IMR-90 (cell line): Measurements from ENCODE around the gene FLVCR2. TPM values are rescaled to one million over a fixed set of nuclear protein-coding genes. Genes with fewer than 3 reads are reported as not detected.
A peak's percentile ranks its signal among the peaks of the same experiment; 100 is the strongest.

Experiments used
- ATAC-seq: fragments of 200-7000 bp; cut with Tn5 transposase; 2 replicates; pipeline ENCODE4 v1.9.1; 2020; ENCODE audit warnings: low read depth, mild to moderate bottlenecking, moderate library complexity
- BruUV-seq: library from RNA; stranded (reverse); fragments of 400-500 nt; replicated peaks from 2 replicates; lab custom pipeline; 2021; lab: Mats Ljungman, UMichigan
- CTCF ChIA-PET: fragments of 300-600 bp; formaldehyde crosslinking; extraction: SDS; loops from one replicate; lab custom pipeline; 2021; ENCODE audit warnings: antibody characterized with exemption; lab: Yijun Ruan, JAX
- POLR2A ChIA-PET: fragments of 300-600 bp; sonication (Branson Sonifier 250); formaldehyde crosslinking; loops from one replicate; lab custom pipeline; 2022; ENCODE audit warnings: antibody characterized with exemption; ENCODE audit not compliant: unreplicated experiment; lab: Charles Lee
- DNase-seq: peaks from one replicate; pipeline ENCODE4 v3.0.0; 2013
- H2AFZ ChIP-seq: replicated peaks from 2 replicates; pipeline ENCODE3; 2013; ENCODE audit warnings: low read length, mild to moderate bottlenecking; ENCODE audit not compliant: poor library complexity
- H2AK5ac ChIP-seq: 2 replicates; pipeline ENCODE4 v1.6.1; 2013; ENCODE audit warnings: low read depth, low read length, inconsistent platforms
- H2AK9ac ChIP-seq: replicated peaks from 2 replicates; pipeline ENCODE3; 2013; ENCODE audit warnings: mild to moderate bottlenecking, low read depth, low read length, moderate library complexity; ENCODE audit not compliant: poor library complexity
- H2BK120ac ChIP-seq: 2 replicates; pipeline ENCODE4 v1.6.1; 2013; ENCODE audit warnings: low read depth, low read length, inconsistent platforms
- H2BK15ac ChIP-seq: 3 replicates; pipeline ENCODE4 v1.6.1; 2013; ENCODE audit warnings: low read depth, low read length, inconsistent platforms
- H2BK20ac ChIP-seq: 2 replicates; pipeline ENCODE4 v1.6.1; 2013; ENCODE audit warnings: low read depth, mild to moderate bottlenecking, inconsistent platforms, low read length, moderate library complexity
- H2BK5ac ChIP-seq: 2 replicates; pipeline ENCODE4 v1.6.1; 2013; ENCODE audit warnings: mild to moderate bottlenecking, low read depth, low read length, inconsistent platforms; ENCODE audit not compliant: poor library complexity, severe bottlenecking
- H3K14ac ChIP-seq: replicated peaks from 2 replicates; pipeline ENCODE4 v1.6.1; 2013; ENCODE audit warnings: low read depth, low read length, inconsistent platforms
- H3K18ac ChIP-seq: 2 replicates; pipeline ENCODE4 v1.6.1; 2013; ENCODE audit warnings: low read depth, low read length, control low read depth
- H3K23ac ChIP-seq: 2 replicates; pipeline ENCODE4 v1.6.1; 2013; ENCODE audit warnings: low read depth, low read length, inconsistent platforms
- H3K27ac ChIP-seq: 2 replicates; pipeline ENCODE4 v1.5.1; 2013; ENCODE audit warnings: mild to moderate bottlenecking, control low read depth, low read length; ENCODE audit not compliant: insufficient read depth
- H3K27me3 ChIP-seq: 2 replicates; pipeline ENCODE4 v1.6.1; 2013; ENCODE audit warnings: low read length; ENCODE audit not compliant: control insufficient read depth, insufficient read depth
- H3K36me3 ChIP-seq: 2 replicates; pipeline ENCODE4 v1.6.1; 2013; ENCODE audit warnings: low read length, mixed read lengths; ENCODE audit not compliant: control insufficient read depth, insufficient read depth
- H3K4ac ChIP-seq: 2 replicates; pipeline ENCODE4 v1.6.1; 2013; ENCODE audit warnings: low read depth, low read length, inconsistent platforms
- H3K4me1 ChIP-seq: 2 replicates; pipeline ENCODE4 v1.6.1; 2013; ENCODE audit warnings: low read length, mixed read lengths; ENCODE audit not compliant: control insufficient read depth, insufficient read depth
- H3K4me2 ChIP-seq: 2 replicates; pipeline ENCODE4 v1.6.1; 2013; ENCODE audit warnings: low read depth, mild to moderate bottlenecking, control low read depth, low read length, moderate library complexity
- H3K4me3 ChIP-seq: 2 replicates; pipeline ENCODE4 v1.5.1; 2013; ENCODE audit warnings: low read depth, mild to moderate bottlenecking, control low read depth, low read length, moderate library complexity; ENCODE audit not compliant: insufficient read depth
- H3K56ac ChIP-seq: 2 replicates; pipeline ENCODE4 v1.6.1; 2013; ENCODE audit warnings: low read length, inconsistent platforms; ENCODE audit not compliant: insufficient read depth; ENCODE audit errors: extremely low read depth
- H3K79me1 ChIP-seq, 2 experiments: 2 replicates each; pipeline ENCODE4 v1.6.1; 2013; ENCODE audit warnings: low read length in 2 of 2, inconsistent platforms in 1 of 2, low read depth in 1 of 2
- H3K9ac ChIP-seq: 2 replicates; pipeline ENCODE4 v1.6.1; 2013; ENCODE audit warnings: low read depth, low read length, control low read depth
- H3K9me1 ChIP-seq: 2 replicates; pipeline ENCODE4 v1.6.1; 2013; ENCODE audit warnings: low read length, inconsistent platforms; ENCODE audit not compliant: insufficient read depth
- H3K9me3 ChIP-seq: 2 replicates; pipeline ENCODE4 v1.6.1; 2013; ENCODE audit warnings: low read length; ENCODE audit not compliant: control insufficient read depth, insufficient read depth
- H4K20me1 ChIP-seq: 2 replicates; pipeline ENCODE4 v1.6.1; 2013; ENCODE audit warnings: low read length, inconsistent platforms; ENCODE audit not compliant: insufficient read depth
- H4K5ac ChIP-seq: 2 replicates; pipeline ENCODE4 v1.6.1; 2013; ENCODE audit warnings: mild to moderate bottlenecking, low read depth, low read length, control low read depth
- H4K8ac ChIP-seq, 2 experiments: 2 replicates each; pipeline ENCODE4 v1.6.1; 2013; ENCODE audit warnings: low read depth in 2 of 2, low read length in 2 of 2, control low read depth in 1 of 2, inconsistent platforms in 1 of 2
- H4K91ac ChIP-seq: 2 replicates; pipeline ENCODE4 v1.6.1; 2013; ENCODE audit warnings: low read depth, low read length, inconsistent platforms; ENCODE audit not compliant: insufficient read depth
- BHLHE40 ChIP-seq: fragments of 150-350 bp; IDR thresholded peaks from 2 replicates; pipeline ENCODE4 v1.6.1; 2016; ENCODE audit warnings: mild to moderate bottlenecking, low read depth, low read length
- CEBPB ChIP-seq: IDR thresholded peaks from 2 replicates; pipeline ENCODE4 v1.6.1; 2012; ENCODE audit warnings: low read depth, low read length, improper control_type of control experiment
- CHD1 ChIP-seq: IDR thresholded peaks from 2 replicates; pipeline ENCODE4 v1.6.1; 2012; ENCODE audit warnings: low read depth, low read length, improper control_type of control experiment
- CTCF ChIP-seq: conservative IDR thresholded peaks from 2 replicates; pipeline ENCODE4 v1.5.1; 2012; ENCODE audit warnings: mild to moderate bottlenecking, low read depth, low read length, improper control_type of control experiment
- ELK1 ChIP-seq: fragments of 150-350 bp; IDR thresholded peaks from 2 replicates; pipeline ENCODE4 v1.6.1; 2016; ENCODE audit warnings: low read depth, mild to moderate bottlenecking, low read length, moderate library complexity, borderline replicate concordance
- FOS ChIP-seq: fragments of 150-350 bp; IDR thresholded peaks from 2 replicates; pipeline ENCODE4 v1.6.1; 2016; ENCODE audit warnings: low read depth, low read length
- MAFK ChIP-seq: IDR thresholded peaks from 2 replicates; pipeline ENCODE4 v1.6.1; 2012; ENCODE audit warnings: low read depth, low read length, improper control_type of control experiment
- MAZ ChIP-seq: IDR thresholded peaks from 2 replicates; pipeline ENCODE4 v1.6.1; 2012; ENCODE audit warnings: low read depth, mild to moderate bottlenecking, low read length, improper control_type of control experiment, moderate library complexity, borderline replicate concordance
- MXI1 ChIP-seq: IDR thresholded peaks from 2 replicates; pipeline ENCODE4 v1.6.1; 2012; ENCODE audit warnings: low read depth, mild to moderate bottlenecking, low read length, moderate library complexity, borderline replicate concordance
- NFE2L2 ChIP-seq: fragments of 150-350 bp; IDR thresholded peaks from 2 replicates; pipeline ENCODE4 v1.6.1; 2016; ENCODE audit warnings: low read depth, mild to moderate bottlenecking, low read length
- POLR2A ChIP-seq: IDR thresholded peaks from 2 replicates; pipeline ENCODE4 v1.6.1; 2012; ENCODE audit warnings: mild to moderate bottlenecking, low read depth, low read length
- RAD21 ChIP-seq: IDR thresholded peaks from 2 replicates; pipeline ENCODE4 v1.6.1; 2012; ENCODE audit warnings: low read length, improper control_type of control experiment
- RCOR1 ChIP-seq: IDR thresholded peaks from 2 replicates; pipeline ENCODE4 v1.6.1; 2012; ENCODE audit warnings: mild to moderate bottlenecking, low read length, improper control_type of control experiment; ENCODE audit not compliant: insufficient replicate concordance
- RFX5 ChIP-seq: IDR thresholded peaks from 2 replicates; pipeline ENCODE4 v1.8.0; 2012; ENCODE audit warnings: low read depth, mild to moderate bottlenecking, low read length, moderate library complexity
- SMC3 ChIP-seq: fragments of 150-350 bp; IDR thresholded peaks from 2 replicates; pipeline ENCODE4 v1.6.1; 2016; ENCODE audit warnings: low read depth, mild to moderate bottlenecking, antibody characterized with exemption, low read length, moderate library complexity
- USF2 ChIP-seq: fragments of 150-350 bp; IDR thresholded peaks from 2 replicates; pipeline ENCODE4 v1.6.1; 2017; ENCODE audit warnings: mild to moderate bottlenecking, antibody characterized with exemption, low read length, low read depth
- dilution Hi-C: fragments of 300-500 bp; cut with HindIII; formaldehyde crosslinking; loops from one replicate; pipeline ENCODE4 v1.14.3; 2018; ENCODE audit warnings: low sequenced_read_pairs; ENCODE audit not compliant: unreplicated experiment
- in situ Hi-C: fragments of 300-500 bp; cut with MboI; formaldehyde crosslinking; loops from 3 replicates; pipeline ENCODE4 v1.14.3; 2019; ENCODE audit warnings: low sequenced_read_pairs, inconsistent platforms, mixed read lengths
- intact Hi-C: fragments of 100-400 bp; cut with micrococcal nuclease; formaldehyde crosslinking; loops from 2 replicates; pipeline ENCODE4 v1.10.0; 2022
- polyA plus RNA-seq, 3 experiments: library from polyadenylated mRNA; depleted of rRNA; stranded (reverse); fragments of >200 nt; gene quantifications; 2 replicates each; pipeline ENCODE4 v1.2.3, GENCODE V29; 2012; ENCODE audit warnings: low replicate concordance in 1 of 3
- total RNA-seq: library from RNA; depleted of rRNA; stranded (reverse); fragments of >200 nt; gene quantifications from 2 replicates; pipeline ENCODE4 v1.2.3, GENCODE V29; 2012

Gene FLVCR2
- total and polyA plus RNA-seq, 2 of the 4 experiments (the other 2 are of a cell fraction) = 0.94 to 1.4 TPM

- H2BK120ac ChIP-seq = peak overlapping the region; percentile 52
- H2AK9ac ChIP-seq = no peak overlapping the region
- no peak overlapping the region for H3K23ac ChIP-seq
- in situ Hi-C loops (no loop called here), intact Hi-C loops (no loop called here), dilution Hi-C loops (no loop called here)
- peaks cover 3% of the 10 kb centered on the region; the same call in 1 of the 2 replicates for H4K20me1 ChIP-seq
- H3K27ac ChIP-seq = no peak overlapping the region
- BruUV-seq = no TSS peak
- H4K8ac ChIP-seq = no peak overlapping the region
- ChIA-PET CTCF (interaction anchor here (0.9 kb wide), 1 partner anchor 67 kb away, joined by 3 read pairs; no protein-coding TSS in a partner anchor), POLR2A (no interaction called here)
- TF ChIP-seq MXI1 = no peak
- TF ChIP-seq RAD21 = no peak
- no peak for TF ChIP-seq MAFK
- TF ChIP-seq CHD1 = no peak
- TF ChIP-seq SMC3 = no peak
- TF ChIP-seq MAZ = no peak
- no peak for TF ChIP-seq NFE2L2
- TF ChIP-seq FOS = no peak
- no peak for TF ChIP-seq CEBPB
- no peak for TF ChIP-seq POLR2A
- TF ChIP-seq CTCF = no peak
- no peak for TF ChIP-seq RFX5
- TF ChIP-seq USF2 = no peak
- TF ChIP-seq BHLHE40 = no peak
- TF ChIP-seq RCOR1 = no peak
- TF ChIP-seq ELK1 = no peak
- no peak overlapping the region for H3K4me3 ChIP-seq
- H2AFZ ChIP-seq = no peak overlapping the region
- 0 out of 3 replicates have a peak overlapping the region, but pooled peaks have one; percentile 68 for H2BK15ac ChIP-seq
- H3K18ac ChIP-seq = no peak overlapping the region
- H3K4me2 ChIP-seq = no peak overlapping the region
- peak overlapping the region; percentile 63 for H2AK5ac ChIP-seq
- H3K4ac ChIP-seq = peak overlapping the region; percentile 73; the same call in 1 of the 2 replicates
- H3K9me1 ChIP-seq = peaks cover 20% of the 10 kb centered on the region
- H3K56ac ChIP-seq = no peak overlapping the region
- H3K9ac ChIP-seq = no peak overlapping the region
- peaks cover 26% of the 10 kb centered on the region for H3K4me1 ChIP-seq
- H4K5ac ChIP-seq = no peak overlapping the region
- no peaks in the 10 kb centered on the region for H3K36me3 ChIP-seq
- no peak overlapping the region; the same call in 1 of the 2 replicates for H4K91ac ChIP-seq
- H3K79me1 ChIP-seq = no peaks in the 10 kb centered on the region; a peak in 1 of 4 replicates
- no peak overlapping the region for H3K14ac ChIP-seq
- H2BK20ac ChIP-seq = peak overlapping the region; percentile 6; the same call in 1 of the 2 replicates
- DNase-seq = no peak
- ATAC-seq = no peak
- no peak overlapping the region for H2BK5ac ChIP-seq
- H3K9me3 ChIP-seq = no peaks in the 10 kb centered on the region
- H3K27me3 ChIP-seq = no peaks in the 10 kb centered on the region
Measured at GRCh38 chr14:75645056-75645455, 66.6 kb downstream of the FLVCR2 start.
